Activated CD4-positive, alpha-beta T cell treated with anti-CD3 and anti-CD28 coated beads, Interleukin-2, amount 10 ng/mL, durations not matched to agents 24 days and 14 days (primary cell): ENCODE measurements around the gene FTO. TPM values are rescaled to one million over a fixed set of nuclear protein-coding genes. Genes with fewer than 3 reads are reported as not detected.

Experiments used
- DNase-seq: peaks from one replicate; pipeline ENCODE4 v3.0.0; 2022
- H3K27ac Mint-ChIP-seq: one replicate; pipeline ENCODE4 v1.8.0; 2022; ENCODE audit warnings: mild to moderate bottlenecking, mixed read lengths
- H3K27me3 Mint-ChIP-seq: one replicate; pipeline ENCODE4 v1.8.0; 2022; ENCODE audit warnings: mixed read lengths
- H3K36me3 Mint-ChIP-seq: one replicate; pipeline ENCODE4 v1.8.0; 2022; ENCODE audit warnings: low read depth, mild to moderate bottlenecking, mixed read lengths
- H3K4me1 Mint-ChIP-seq: one replicate; pipeline ENCODE4 v1.8.0; 2021; ENCODE audit warnings: mixed read lengths
- H3K4me3 Mint-ChIP-seq: one replicate; pipeline ENCODE4 v1.8.0; 2022; ENCODE audit warnings: mild to moderate bottlenecking, moderate library complexity, mixed read lengths
- H3K9me3 Mint-ChIP-seq: one replicate; pipeline ENCODE4 v1.8.0; 2021; ENCODE audit warnings: mixed read lengths
- intact Hi-C: fragments of 100-400 bp; cut with micrococcal nuclease; formaldehyde crosslinking; loops from one replicate; pipeline ENCODE4 v1.15.1; 2023
- total RNA-seq: library from RNA; stranded (reverse); gene quantifications from 2 replicates; pipeline ENCODE4 v1.2.3, GENCODE V29; 2022

Gene FTO
- total RNA-seq, 1 donor from 2014 or later = 60.8 TPM

GRCh38 chr16:53998966-53999522, 295.1 kb downstream of the FTO start:
- Mint-ChIP-seq H3K9me3 (no peaks in the 10 kb centered on the region), H3K4me3 (no peak overlapping the region), H3K36me3 (no peaks in the 10 kb centered on the region), H3K27ac (no peak overlapping the region), H3K27me3 (no peaks in the 10 kb centered on the region), H3K4me1 (no peaks in the 10 kb centered on the region)
- DNase-seq = no peak
- intact Hi-C loops = no loop called here

- no peak overlapping the region for H3K4me3 Mint-ChIP-seq
- DNase-seq = no peak
- no peaks in the 10 kb centered on the region for H3K27me3 Mint-ChIP-seq
- no peaks in the 10 kb centered on the region for H3K9me3 Mint-ChIP-seq
- intact Hi-C loops = no loop called here
- no peaks in the 10 kb centered on the region for H3K36me3 Mint-ChIP-seq
- no peaks in the 10 kb centered on the region for H3K4me1 Mint-ChIP-seq
- no peak overlapping the region for H3K27ac Mint-ChIP-seq
These were observed 295.9 kb downstream of the FTO start for GRCh38 chr16:53999841-54000240.

- DNase-seq = no peak
- H3K9me3 Mint-ChIP-seq = no peaks in the 10 kb centered on the region
- H3K36me3 Mint-ChIP-seq = no peaks in the 10 kb centered on the region
- intact Hi-C loops = no loop called here
- no peaks in the 10 kb centered on the region for H3K4me1 Mint-ChIP-seq
- no peaks in the 10 kb centered on the region for H3K27me3 Mint-ChIP-seq
- no peak overlapping the region for H3K4me3 Mint-ChIP-seq
- no peak overlapping the region for H3K27ac Mint-ChIP-seq
These were observed 296.4 kb downstream of the FTO start for GRCh38 chr16:54000361-54000760.

GRCh38 chr16:54006693-54007092, 302.7 kb downstream of the FTO start:
- Mint-ChIP-seq H3K9me3 (no peaks in the 10 kb centered on the region), H3K36me3 (no peaks in the 10 kb centered on the region), H3K4me1 (no peaks in the 10 kb centered on the region), H3K27ac (no peak overlapping the region), H3K27me3 (no peaks in the 10 kb centered on the region), H3K4me3 (no peak overlapping the region)
- intact Hi-C loops = no loop called here
- no peak for DNase-seq

- no peaks in the 10 kb centered on the region for H3K27me3 Mint-ChIP-seq
- intact Hi-C loops = no loop called here
These were observed 303.5 kb downstream of the FTO start for GRCh38 chr16:54007504-54007903.

GRCh38 chr16:54009464-54010176, 305.7 kb downstream of the FTO start:
- peaks cover 3% of the 10 kb centered on the region for H3K4me1 Mint-ChIP-seq

More at GRCh38 chr16:54007504-54007903, 303.5 kb downstream of the FTO start:
- H3K36me3 Mint-ChIP-seq = peaks cover 2% of the 10 kb centered on the region
- no peak overlapping the region for H3K4me3 Mint-ChIP-seq
- DNase-seq = no peak
- H3K9me3 Mint-ChIP-seq = peaks cover 4% of the 10 kb centered on the region
- no peaks in the 10 kb centered on the region for H3K4me1 Mint-ChIP-seq
- H3K27ac Mint-ChIP-seq = no peak overlapping the region

GRCh38 chr16:54015147-54015546, 311.2 kb downstream of the FTO start:
- H3K9me3 Mint-ChIP-seq = peaks cover 16% of the 10 kb centered on the region
- H3K4me3 Mint-ChIP-seq = no peak overlapping the region
- H3K27me3 Mint-ChIP-seq = no peaks in the 10 kb centered on the region
- DNase-seq = no peak
- no peak overlapping the region for H3K27ac Mint-ChIP-seq
- intact Hi-C loops = no loop called here
- H3K36me3 Mint-ChIP-seq = peaks cover 2% of the 10 kb centered on the region
- H3K4me1 Mint-ChIP-seq = peaks cover 3% of the 10 kb centered on the region

More at GRCh38 chr16:54009464-54010176, 305.7 kb downstream of the FTO start:
- H3K9me3 Mint-ChIP-seq = peaks cover 4% of the 10 kb centered on the region
- intact Hi-C loops = no loop called here
- DNase-seq = no peak
- H3K36me3 Mint-ChIP-seq = peaks cover 2% of the 10 kb centered on the region
- H3K27ac Mint-ChIP-seq = no peak overlapping the region
- no peak overlapping the region for H3K4me3 Mint-ChIP-seq
- H3K27me3 Mint-ChIP-seq = no peaks in the 10 kb centered on the region

- no peak for DNase-seq
- peaks cover 15% of the 10 kb centered on the region for H3K9me3 Mint-ChIP-seq
- H3K27ac Mint-ChIP-seq = no peak overlapping the region
- no peak overlapping the region for H3K4me3 Mint-ChIP-seq
- intact Hi-C loops = no loop called here
- H3K4me1 Mint-ChIP-seq = no peaks in the 10 kb centered on the region
- no peaks in the 10 kb centered on the region for H3K27me3 Mint-ChIP-seq
- no peaks in the 10 kb centered on the region for H3K36me3 Mint-ChIP-seq
These were observed 318.4 kb downstream of the FTO start for GRCh38 chr16:54022362-54022761.

- Mint-ChIP-seq H3K36me3 (no peaks in the 10 kb centered on the region), H3K27ac (no peak overlapping the region), H3K4me3 (no peak overlapping the region), H3K4me1 (no peaks in the 10 kb centered on the region), H3K9me3 (peaks cover 4% of the 10 kb centered on the region), H3K27me3 (no peaks in the 10 kb centered on the region)
- DNase-seq = no peak
- intact Hi-C loops = no loop called here
These were observed 322.5 kb downstream of the FTO start for GRCh38 chr16:54026456-54026855.

- no peak overlapping the region for H3K27ac Mint-ChIP-seq
- intact Hi-C loops = no loop called here
- H3K36me3 Mint-ChIP-seq = no peaks in the 10 kb centered on the region
- H3K4me1 Mint-ChIP-seq = no peaks in the 10 kb centered on the region
- H3K27me3 Mint-ChIP-seq = no peaks in the 10 kb centered on the region
- DNase-seq = no peak
- H3K4me3 Mint-ChIP-seq = no peak overlapping the region
- H3K9me3 Mint-ChIP-seq = peaks cover 4% of the 10 kb centered on the region
These were observed 323.1 kb downstream of the FTO start for GRCh38 chr16:54027062-54027461.

GRCh38 chr16:54027558-54027957, 323.6 kb downstream of the FTO start:
- Mint-ChIP-seq H3K4me1 (no peaks in the 10 kb centered on the region), H3K9me3 (peaks cover 4% of the 10 kb centered on the region), H3K4me3 (no peak overlapping the region), H3K27ac (no peak overlapping the region), H3K27me3 (no peaks in the 10 kb centered on the region), H3K36me3 (no peaks in the 10 kb centered on the region)
- intact Hi-C loops = no loop called here
- DNase-seq = no peak

- no peaks in the 10 kb centered on the region for H3K4me1 Mint-ChIP-seq
- no peaks in the 10 kb centered on the region for H3K36me3 Mint-ChIP-seq
- DNase-seq = no peak
- no peaks in the 10 kb centered on the region for H3K27me3 Mint-ChIP-seq
- H3K9me3 Mint-ChIP-seq = peaks cover 7% of the 10 kb centered on the region
- intact Hi-C loops = no loop called here
- H3K4me3 Mint-ChIP-seq = no peak overlapping the region
- H3K27ac Mint-ChIP-seq = no peak overlapping the region
These were observed 324.0 kb downstream of the FTO start for GRCh38 chr16:54027995-54028394.

GRCh38 chr16:54030451-54030850, 326.5 kb downstream of the FTO start:
- Mint-ChIP-seq H3K27ac (no peak overlapping the region), H3K9me3 (peaks cover 7% of the 10 kb centered on the region), H3K4me1 (no peaks in the 10 kb centered on the region), H3K36me3 (no peaks in the 10 kb centered on the region), H3K27me3 (no peaks in the 10 kb centered on the region), H3K4me3 (no peak overlapping the region)
- intact Hi-C loops = no loop called here
- no peak for DNase-seq

GRCh38 chr16:54031107-54031760, 327.3 kb downstream of the FTO start:
- Mint-ChIP-seq H3K4me3 (no peak overlapping the region), H3K27me3 (no peaks in the 10 kb centered on the region), H3K4me1 (no peaks in the 10 kb centered on the region), H3K36me3 (no peaks in the 10 kb centered on the region), H3K27ac (no peak overlapping the region), H3K9me3 (peaks cover 7% of the 10 kb centered on the region)
- intact Hi-C loops = no loop called here
- DNase-seq = no peak
